A549 (cell line): Measurements from ENCODE around the gene CDH1.

Experiments used
- BHLHE40 ChIP-seq: IDR thresholded peaks from 2 replicates; pipeline ENCODE4 v1.6.1; 2012; ENCODE audit warnings: low read depth, low read length, inconsistent platforms
- CBX8 ChIP-seq: fragments of 200-600 bp; sonication (generic); IDR thresholded peaks from 2 replicates; pipeline ENCODE4 v1.6.1; 2016
- CHD2 ChIP-seq: fragments of 150-350 bp; IDR thresholded peaks from 2 replicates; pipeline ENCODE4 v1.6.1; 2014; ENCODE audit warnings: low read length; ENCODE audit not compliant: partially characterized antibody
- FOXS1 ChIP-seq: fragments of 250-450 bp; sonication (Bioruptor Pico); IDR thresholded peaks from 2 replicates; pipeline ENCODE4 v1.5.0; 2020; ENCODE audit warnings: mild to moderate bottlenecking, moderate library complexity
- POLR2A ChIP-seq: IDR thresholded peaks from 2 replicates; pipeline ENCODE4 v1.6.1; 2012; ENCODE audit warnings: mild to moderate bottlenecking, low read length
- RAD21 ChIP-seq, 2 experiments: fragments of >200 bp in 1 of 2; sonication (Bioruptor Twin) in 1 of 2; formaldehyde crosslinking in 1 of 2; IDR thresholded peaks in 1 of 2; conservative IDR thresholded peaks in 1 of 2; 2 replicates in 1 of 2; 3 replicates in 1 of 2; pipeline ENCODE4 v1.6.1; 2012 to 2018; ENCODE audit warnings: inconsistent platforms in 1 of 2
- REST ChIP-seq: fragments of 200-600 bp; sonication (generic); IDR thresholded peaks from 2 replicates; pipeline ENCODE4 v1.6.1; 2016; ENCODE audit warnings: antibody characterized with exemption, mild to moderate bottlenecking, moderate library complexity
- RNF2 ChIP-seq: fragments of 200-600 bp; sonication (generic); IDR thresholded peaks from 2 replicates; pipeline ENCODE4 v1.6.1; 2016; ENCODE audit warnings: low read depth, mild to moderate bottlenecking, antibody characterized with exemption, moderate library complexity, borderline replicate concordance
- SMC3 ChIP-seq: fragments of >200 bp; sonication (Bioruptor Twin); formaldehyde crosslinking; IDR thresholded peaks from 3 replicates; pipeline ENCODE4 v1.6.1; 2018; ENCODE audit warnings: inconsistent platforms
- TF ChIP-seq, protein P1 (sequence below): fragments of 150-350 bp; IDR thresholded peaks from 2 replicates; pipeline ENCODE4 v1.6.1; 2014; ENCODE audit warnings: low read depth, mild to moderate bottlenecking, low read length
- TF ChIP-seq, protein P2 (sequence below): fragments of >200 bp; sonication (Bioruptor Twin); formaldehyde crosslinking; IDR thresholded peaks from 3 replicates; pipeline ENCODE4 v1.5.1; 2016
- TF ChIP-seq, protein P3 (sequence below): fragments of >200 bp; sonication (Bioruptor Twin); formaldehyde crosslinking; IDR thresholded peaks from 3 replicates; pipeline ENCODE4 v1.6.1; 2016

DNA sequence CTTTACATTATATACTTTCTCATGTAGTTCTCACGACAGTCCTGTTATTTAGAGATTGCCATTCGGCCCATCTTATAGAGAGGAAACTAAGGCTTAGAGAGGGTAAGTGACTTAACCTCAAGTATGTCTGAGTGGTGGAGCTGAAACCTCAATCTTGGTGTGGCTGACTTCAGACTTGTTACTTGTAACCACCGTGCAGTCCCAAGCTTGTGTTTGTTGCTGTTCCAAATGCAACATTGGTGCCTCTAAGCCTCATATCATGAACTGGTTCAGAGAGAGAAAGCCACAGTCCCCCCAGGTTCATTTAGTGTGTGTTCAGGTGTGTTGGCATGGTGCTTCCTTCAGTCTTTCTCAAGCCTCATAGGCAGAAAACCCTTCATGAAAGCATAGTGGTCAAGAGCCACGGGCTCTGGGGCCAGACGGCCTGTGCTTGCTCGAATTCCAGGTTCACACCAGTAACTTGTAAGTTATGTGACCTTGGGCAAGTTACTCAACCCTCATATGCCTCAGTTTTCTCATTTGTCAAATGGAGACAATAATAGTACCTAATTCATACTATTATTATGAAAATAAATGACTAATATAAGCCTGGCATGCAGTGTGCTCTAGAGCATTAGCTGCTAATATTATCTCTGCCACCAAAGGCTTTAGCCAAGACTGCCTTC is 39.9 kb downstream of the CDH1 start:
- no peak for TF ChIP-seq BHLHE40
- TF ChIP-seq, protein P1, sequence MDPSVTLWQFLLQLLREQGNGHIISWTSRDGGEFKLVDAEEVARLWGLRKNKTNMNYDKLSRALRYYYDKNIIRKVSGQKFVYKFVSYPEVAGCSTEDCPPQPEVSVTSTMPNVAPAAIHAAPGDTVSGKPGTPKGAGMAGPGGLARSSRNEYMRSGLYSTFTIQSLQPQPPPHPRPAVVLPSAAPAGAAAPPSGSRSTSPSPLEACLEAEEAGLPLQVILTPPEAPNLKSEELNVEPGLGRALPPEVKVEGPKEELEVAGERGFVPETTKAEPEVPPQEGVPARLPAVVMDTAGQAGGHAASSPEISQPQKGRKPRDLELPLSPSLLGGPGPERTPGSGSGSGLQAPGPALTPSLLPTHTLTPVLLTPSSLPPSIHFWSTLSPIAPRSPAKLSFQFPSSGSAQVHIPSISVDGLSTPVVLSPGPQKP, result no peak
- no peak for TF ChIP-seq RNF2
- TF ChIP-seq CHD2, result no peak
- TF ChIP-seq RAD21 (conservative IDR thresholded peaks at IDR 0.05 in 1 of 2, IDR thresholded peaks at IDR 0.05 in 1 of 2), result no peak
- TF ChIP-seq, protein P2, sequence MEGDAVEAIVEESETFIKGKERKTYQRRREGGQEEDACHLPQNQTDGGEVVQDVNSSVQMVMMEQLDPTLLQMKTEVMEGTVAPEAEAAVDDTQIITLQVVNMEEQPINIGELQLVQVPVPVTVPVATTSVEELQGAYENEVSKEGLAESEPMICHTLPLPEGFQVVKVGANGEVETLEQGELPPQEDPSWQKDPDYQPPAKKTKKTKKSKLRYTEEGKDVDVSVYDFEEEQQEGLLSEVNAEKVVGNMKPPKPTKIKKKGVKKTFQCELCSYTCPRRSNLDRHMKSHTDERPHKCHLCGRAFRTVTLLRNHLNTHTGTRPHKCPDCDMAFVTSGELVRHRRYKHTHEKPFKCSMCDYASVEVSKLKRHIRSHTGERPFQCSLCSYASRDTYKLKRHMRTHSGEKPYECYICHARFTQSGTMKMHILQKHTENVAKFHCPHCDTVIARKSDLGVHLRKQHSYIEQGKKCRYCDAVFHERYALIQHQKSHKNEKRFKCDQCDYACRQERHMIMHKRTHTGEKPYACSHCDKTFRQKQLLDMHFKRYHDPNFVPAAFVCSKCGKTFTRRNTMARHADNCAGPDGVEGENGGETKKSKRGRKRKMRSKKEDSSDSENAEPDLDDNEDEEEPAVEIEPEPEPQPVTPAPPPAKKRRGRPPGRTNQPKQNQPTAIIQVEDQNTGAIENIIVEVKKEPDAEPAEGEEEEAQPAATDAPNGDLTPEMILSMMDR, result no peak
- no peak for TF ChIP-seq REST
- no peak for TF ChIP-seq POLR2A
- no peak for TF ChIP-seq FOXS1 (CRISPR knock-in tag)
- TF ChIP-seq, protein P3, sequence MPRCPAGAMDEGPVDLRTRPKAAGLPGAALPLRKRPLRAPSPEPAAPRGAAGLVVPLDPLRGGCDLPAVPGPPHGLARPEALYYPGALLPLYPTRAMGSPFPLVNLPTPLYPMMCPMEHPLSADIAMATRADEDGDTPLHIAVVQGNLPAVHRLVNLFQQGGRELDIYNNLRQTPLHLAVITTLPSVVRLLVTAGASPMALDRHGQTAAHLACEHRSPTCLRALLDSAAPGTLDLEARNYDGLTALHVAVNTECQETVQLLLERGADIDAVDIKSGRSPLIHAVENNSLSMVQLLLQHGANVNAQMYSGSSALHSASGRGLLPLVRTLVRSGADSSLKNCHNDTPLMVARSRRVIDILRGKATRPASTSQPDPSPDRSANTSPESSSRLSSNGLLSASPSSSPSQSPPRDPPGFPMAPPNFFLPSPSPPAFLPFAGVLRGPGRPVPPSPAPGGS, result no peak
- no peak for TF ChIP-seq CBX8
- no peak for TF ChIP-seq SMC3
